ENCODE data around the gene STX18. TPM values are rescaled to one million over a fixed set of nuclear protein-coding genes. Genes with fewer than 3 reads are reported as not detected.

Gene STX18
- total and polyA plus RNA-seq, 10 of the 15 experiments (the other 5 are each of a cell fraction or from before 2014, with no cell fraction given) = 8.2 to 46.6 (median 31.1) TPM

DNA sequence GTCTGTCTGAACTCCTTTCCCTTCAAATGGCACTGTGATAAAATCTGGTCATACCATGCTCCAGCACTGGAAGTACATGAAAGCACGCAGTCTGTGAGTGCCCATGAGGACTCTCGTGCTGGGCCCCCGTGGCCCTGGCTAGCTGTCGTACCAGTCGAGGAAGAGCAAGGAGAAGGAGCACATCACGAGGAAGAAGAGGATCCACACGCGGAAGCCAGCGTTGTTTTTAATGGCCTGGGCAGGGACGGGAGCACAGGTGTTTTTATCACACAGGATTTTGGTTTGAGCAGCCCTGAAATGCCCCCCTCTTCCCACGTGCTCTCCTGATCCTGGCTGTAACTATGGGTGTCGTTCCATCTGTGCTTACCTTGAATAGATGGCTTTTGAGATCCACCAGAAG lies 122.0 kb downstream of the STX18 start:
- peaks cover 8 to 17% of the 10 kb centered on the region in 2 experiments; a peak in 3 of 4 replicates for H3K36me3 ChIP-seq (ENCODE audit: control insufficient read depth in 2 of 2, insufficient read depth in 2 of 2, low read length in 1 of 2)

More for the DNA sequence above, 122.0 kb downstream of the STX18 start:
- TF ChIP-seq, protein P1, sequence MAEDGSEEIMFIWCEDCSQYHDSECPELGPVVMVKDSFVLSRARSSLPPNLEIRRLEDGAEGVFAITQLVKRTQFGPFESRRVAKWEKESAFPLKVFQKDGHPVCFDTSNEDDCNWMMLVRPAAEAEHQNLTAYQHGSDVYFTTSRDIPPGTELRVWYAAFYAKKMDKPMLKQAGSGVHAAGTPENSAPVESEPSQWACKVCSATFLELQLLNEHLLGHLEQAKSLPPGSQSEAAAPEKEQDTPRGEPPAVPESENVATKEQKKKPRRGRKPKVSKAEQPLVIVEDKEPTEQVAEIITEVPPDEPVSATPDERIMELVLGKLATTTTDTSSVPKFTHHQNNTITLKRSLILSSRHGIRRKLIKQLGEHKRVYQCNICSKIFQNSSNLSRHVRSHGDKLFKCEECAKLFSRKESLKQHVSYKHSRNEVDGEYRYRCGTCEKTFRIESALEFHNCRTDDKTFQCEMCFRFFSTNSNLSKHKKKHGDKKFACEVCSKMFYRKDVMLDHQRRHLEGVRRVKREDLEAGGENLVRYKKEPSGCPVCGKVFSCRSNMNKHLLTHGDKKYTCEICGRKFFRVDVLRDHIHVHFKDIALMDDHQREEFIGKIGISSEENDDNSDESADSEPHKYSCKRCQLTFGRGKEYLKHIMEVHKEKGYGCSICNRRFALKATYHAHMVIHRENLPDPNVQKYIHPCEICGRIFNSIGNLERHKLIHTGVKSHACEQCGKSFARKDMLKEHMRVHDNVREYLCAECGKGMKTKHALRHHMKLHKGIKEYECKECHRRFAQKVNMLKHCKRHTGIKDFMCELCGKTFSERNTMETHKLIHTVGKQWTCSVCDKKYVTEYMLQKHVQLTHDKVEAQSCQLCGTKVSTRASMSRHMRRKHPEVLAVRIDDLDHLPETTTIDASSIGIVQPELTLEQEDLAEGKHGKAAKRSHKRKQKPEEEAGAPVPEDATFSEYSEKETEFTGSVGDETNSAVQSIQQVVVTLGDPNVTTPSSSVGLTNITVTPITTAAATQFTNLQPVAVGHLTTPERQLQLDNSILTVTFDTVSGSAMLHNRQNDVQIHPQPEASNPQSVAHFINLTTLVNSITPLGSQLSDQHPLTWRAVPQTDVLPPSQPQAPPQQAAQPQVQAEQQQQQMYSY (CRISPR knock-in tag; IDR thresholded peaks at IDR 0.05) = no peak
- TF ChIP-seq CREB1 (IDR thresholded peaks at IDR 0.05; ENCODE audit: low read depth) (no peak), IKZF1 (conservative IDR thresholded peaks at IDR 0.05) (no peak), TBL1XR1 (IDR thresholded peaks at IDR 0.05; ENCODE audit: low read depth, low read length) (no peak), HCFC1 (IDR thresholded peaks at IDR 0.05; ENCODE audit: low read length) (no peak), POU2F2 (IDR thresholded peaks at IDR 0.05; ENCODE audit: borderline replicate concordance, low read depth, low read length) (no peak)
- TF ChIP-seq, protein P2, sequence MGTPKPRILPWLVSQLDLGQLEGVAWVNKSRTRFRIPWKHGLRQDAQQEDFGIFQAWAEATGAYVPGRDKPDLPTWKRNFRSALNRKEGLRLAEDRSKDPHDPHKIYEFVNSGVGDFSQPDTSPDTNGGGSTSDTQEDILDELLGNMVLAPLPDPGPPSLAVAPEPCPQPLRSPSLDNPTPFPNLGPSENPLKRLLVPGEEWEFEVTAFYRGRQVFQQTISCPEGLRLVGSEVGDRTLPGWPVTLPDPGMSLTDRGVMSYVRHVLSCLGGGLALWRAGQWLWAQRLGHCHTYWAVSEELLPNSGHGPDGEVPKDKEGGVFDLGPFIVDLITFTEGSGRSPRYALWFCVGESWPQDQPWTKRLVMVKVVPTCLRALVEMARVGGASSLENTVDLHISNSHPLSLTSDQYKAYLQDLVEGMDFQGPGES (IDR thresholded peaks at IDR 0.05) = no peak
- Histone ChIP-seq H3K27me3 (replicated peaks in 1 of 2; ENCODE audit: control insufficient read depth in 2 of 2, insufficient read depth in 2 of 2, low read length in 1 of 2) (no peaks in the 10 kb centered on the region), H3K79me2 (ENCODE audit: control insufficient read depth, insufficient read depth, low read length) (no peaks in the 10 kb centered on the region), H3K4me1 (ENCODE audit: control insufficient read depth, insufficient read depth, low read length) (no peaks in the 10 kb centered on the region), H4K20me1 (ENCODE audit: control insufficient read depth, insufficient read depth) (no peaks in the 10 kb centered on the region), H3K27ac (ENCODE audit: control insufficient read depth, insufficient read depth) (no peak overlapping the region), H2AFZ (ENCODE audit: control insufficient read depth, low read depth, low read length) (no peak overlapping the region), H3K4me2 (ENCODE audit: control insufficient read depth, insufficient read depth) (no peak overlapping the region), H3K4me3 (no peak overlapping the region), H3K9ac (ENCODE audit: control insufficient read depth, insufficient read depth, low read length) (no peak overlapping the region), H3K9me3 (replicated peaks; ENCODE audit: control insufficient read depth, insufficient read depth, low read length) (no peaks in the 10 kb centered on the region)
- 96% methylated on average over 12 of the region's 12 CpGs for WGBS (ENCODE audit: insufficient coverage, insufficient replicate concordance, low lambda C conversion rate, missing lambda C conversion rate)
- FAIRE-seq (no peak), DNase-seq (ENCODE audit: low read depth, low spot score) (no peak), ATAC-seq (no peak)
- POLR2A ChIA-PET = no interaction called here
- intact Hi-C loops (cut with micrococcal nuclease; ENCODE audit: unreplicated experiment) = no loop called here
- BruUV-seq (replicated peaks) = no TSS peak
- in situ Hi-C loops (cut with MboI) = no loop called here
- SMC1A ChIA-PET (ENCODE audit: uncharacterized antibody, unreplicated experiment) = no interaction called here
- CTCF ChIA-PET = no interaction called here
- RAD21 ChIA-PET (ENCODE audit: unreplicated experiment) = no interaction called here
